ENCODE measurements around the gene SRPK3. TPM values are rescaled to one million over a fixed set of nuclear protein-coding genes. Genes with fewer than 3 reads are reported as not detected.
"Not testable (repeated sequence)": the region's sequence is repeated elsewhere in the genome, so short reads cannot be mapped to it uniquely, and the experiment has no call there.

SRPK3 gene
- total RNA-seq, 1 donor from 2014 or later = 0.13 TPM

GRCh38 chrX:153805436-153805835 is 24.6 kb downstream of the SRPK3 start:
- no peak for DNase-seq (ENCODE audit: low read depth in 2 of 2)

GRCh38 chrX:153806999-153807575 is 26.2 kb downstream of the SRPK3 start:
- DNase-seq (ENCODE audit: low read depth in 2 of 2) = peak; percentile 21 to 24

GRCh38 chrX:153807976-153808375 is 27.1 kb downstream of the SRPK3 start:
- no peak for DNase-seq (ENCODE audit: low read depth in 2 of 2)

GRCh38 chrX:153812220-153812619 is 31.4 kb downstream of the SRPK3 start:
- no peak for DNase-seq (ENCODE audit: low read depth in 2 of 2)

- no peak for DNase-seq (ENCODE audit: low read depth in 2 of 2)
These were observed 32.3 kb downstream of the SRPK3 start for GRCh38 chrX:153813161-153813560.

GRCh38 chrX:153814591-153815315 is 33.9 kb downstream of the SRPK3 start:
- no peak for DNase-seq (ENCODE audit: low read depth in 2 of 2)

- DNase-seq (ENCODE audit: low read depth in 2 of 2) = no peak
These were observed 36.2 kb downstream of the SRPK3 start for GRCh38 chrX:153816831-153817690.

- not testable (repeated sequence) for DNase-seq (ENCODE audit: low read depth in 2 of 2)
These were observed 37.2 kb downstream of the SRPK3 start for GRCh38 chrX:153818064-153818463.

GRCh38 chrX:153818571-153819383 is 37.9 kb downstream of the SRPK3 start:
- peak in 1 of 2 donors; percentile 12 for DNase-seq (ENCODE audit: low read depth in 2 of 2)

GRCh38 chrX:153819384-153820040 is 38.7 kb downstream of the SRPK3 start:
- DNase-seq (ENCODE audit: low read depth in 2 of 2) = no peak

GRCh38 chrX:153820601-153821000 is 39.8 kb downstream of the SRPK3 start:
- DNase-seq (ENCODE audit: low read depth in 2 of 2) = no peak

- no peak for DNase-seq (ENCODE audit: low read depth in 2 of 2)
These were observed 40.2 kb downstream of the SRPK3 start for GRCh38 chrX:153821066-153821465.

- no peak for DNase-seq (ENCODE audit: low read depth in 2 of 2)
These were observed 43.5 kb downstream of the SRPK3 start for GRCh38 chrX:153824348-153824747.

- no peak for DNase-seq (ENCODE audit: low read depth in 2 of 2)
These were observed 44.2 kb downstream of the SRPK3 start for GRCh38 chrX:153825042-153825441.

GRCh38 chrX:153827016-153827415 is 46.2 kb downstream of the SRPK3 start:
- no peak for DNase-seq (ENCODE audit: low read depth in 2 of 2)

GRCh38 chrX:153827903-153828302 is 47.1 kb downstream of the SRPK3 start:
- DNase-seq (ENCODE audit: low read depth in 2 of 2) = no peak

- DNase-seq (ENCODE audit: low read depth in 2 of 2) = no peak
These were observed 47.5 kb downstream of the SRPK3 start for GRCh38 chrX:153828308-153828707.

- no peak for DNase-seq (ENCODE audit: low read depth in 2 of 2)
These were observed 48.1 kb downstream of the SRPK3 start for GRCh38 chrX:153828723-153829548.

GRCh38 chrX:153829549-153829798 is 48.6 kb downstream of the SRPK3 start:
- no peak for DNase-seq (ENCODE audit: low read depth in 2 of 2)
